AG04449 (cell line): Measurements from ENCODE around the gene ZCCHC8.

Experiments
- CTCF ChIA-PET: fragments of 350-600 bp; formaldehyde crosslinking; extraction: SDS; loops from one replicate; lab custom pipeline; 2021; ENCODE audit warnings: antibody characterized with exemption; lab: Yijun Ruan, JAX
- POLR2A ChIA-PET: fragments of 400-600, 350-600 bp; formaldehyde crosslinking; extraction: SDS; loops from one replicate; lab custom pipeline; 2020; ENCODE audit warnings: antibody characterized with exemption, inconsistent platforms; lab: Yijun Ruan, JAX
- DNase-seq: peaks from one replicate; pipeline ENCODE4 v3.0.0-alpha.2; 2010; ENCODE audit warnings: low read depth, low spot score
- H3K4me3 ChIP-seq: 2 replicates; pipeline ENCODE4 v1.5.1; 2011; ENCODE audit warnings: low read depth, mild to moderate bottlenecking, control low read depth, low read length
- CTCF ChIP-seq: IDR thresholded peaks from one replicate; pipeline ENCODE4 v1.5.1; 2011; ENCODE audit warnings: mild to moderate bottlenecking, moderate library complexity, low read length, control low read depth, inconsistent platforms; ENCODE audit not compliant: insufficient read depth; ENCODE audit errors: missing control alignments

ZCCHC8 gene

GRCh38 chr12:122427403-122427802, 73.3 kb downstream of the ZCCHC8 start:
- no peak for DNase-seq
- ChIA-PET CTCF (interaction anchor here (0.9 to 1.1 kb wide), 2 partner anchors 13 to 17 kb away, joined by 3 read pairs; no protein-coding TSS in a partner anchor), POLR2A (no interaction called here)
- no peak for TF ChIP-seq CTCF
- H3K4me3 ChIP-seq = no peak overlapping the region

- no peak for TF ChIP-seq CTCF
- ChIA-PET CTCF (interaction anchor here (1.2 to 1.7 kb wide), 3 partner anchors 16 to 49 kb away, joined by 4 to 7 read pairs (median 7); no protein-coding TSS in a partner anchor), POLR2A (interaction anchor here (1.0 kb wide), 1 partner anchor 24 kb away, joined by 3 read pairs; no protein-coding TSS in a partner anchor)
- peak overlapping the region; percentile 64 for H3K4me3 ChIP-seq
- DNase-seq = no peak
These were observed 77.2 kb downstream of the ZCCHC8 start for GRCh38 chr12:122423258-122424165.

- TF ChIP-seq CTCF = no peak
- H3K4me3 ChIP-seq = peak overlapping the region; percentile 64
- ChIA-PET CTCF (interaction anchor here (0.9 to 2.8 kb wide), 7 partner anchors 16 to 49 kb away, joined by 3 to 8 read pairs (median 6); no protein-coding TSS in a partner anchor), POLR2A (interaction anchor here (1.0 kb wide), 1 partner anchor 23 kb away, joined by 8 read pairs; no protein-coding TSS in a partner anchor)
- no peak for DNase-seq
These were observed 77.9 kb downstream of the ZCCHC8 start for GRCh38 chr12:122422730-122423257.

- H3K4me3 ChIP-seq = peak within 1 kb of the TSS; percentile 79
- no peak for DNase-seq
- TF ChIP-seq CTCF = peak; percentile 68
- ChIA-PET CTCF (interaction anchor here (0.9 to 2.8 kb wide), 6 partner anchors 10 to 51 kb away, joined by 3 to 8 read pairs (median 4); no protein-coding TSS in a partner anchor), POLR2A (interaction anchor here (0.6 to 1.0 kb wide), 3 partner anchors 15 to 79 kb away, joined by 4 to 8 read pairs (median 4); partner anchors contain the start of gene ZCCHC8)
These were observed 78.7 kb downstream of the ZCCHC8 start, which contains the start of gene CLIP1 for GRCh38 chr12:122421821-122422729. Gene CLIP1 (minus strand): TSS chr12:122422669. CDS start chr12:122380452, 42,217 bp downstream.
